Pons (tissue), 1 donor: Measurements from ENCODE around the gene CDH12.
"Not testable (repeated sequence)": the region's sequence is repeated elsewhere in the genome, so short reads cannot be mapped to it uniquely, and the experiment has no call there.

Experiments used
- DNase-seq: peaks from one replicate; pipeline ENCODE4 v3.0.0-alpha.2; 2016; ENCODE audit warnings: low spot score

CDH12 gene

DNA sequence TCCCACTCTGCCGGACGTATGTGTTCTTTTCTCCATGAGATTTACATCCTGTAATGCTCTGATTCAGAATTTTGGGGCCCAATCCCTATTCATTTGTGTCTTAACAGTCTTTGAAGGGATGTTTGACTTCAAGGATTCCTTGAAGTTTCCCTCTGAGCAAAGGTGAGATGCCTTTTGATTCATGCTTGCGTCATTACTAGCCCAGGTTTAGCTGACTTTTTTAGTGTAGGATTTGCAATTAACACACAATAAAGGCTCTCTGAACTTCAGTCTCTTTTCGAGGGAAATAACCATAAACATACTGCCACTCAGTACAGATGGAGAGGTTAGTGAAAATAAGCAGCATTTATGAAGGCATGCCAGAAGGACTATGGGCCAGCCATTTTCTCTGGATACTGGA, 842.3 kb downstream of the CDH12 start:
- DNase-seq, result not testable (repeated sequence)

DNA sequence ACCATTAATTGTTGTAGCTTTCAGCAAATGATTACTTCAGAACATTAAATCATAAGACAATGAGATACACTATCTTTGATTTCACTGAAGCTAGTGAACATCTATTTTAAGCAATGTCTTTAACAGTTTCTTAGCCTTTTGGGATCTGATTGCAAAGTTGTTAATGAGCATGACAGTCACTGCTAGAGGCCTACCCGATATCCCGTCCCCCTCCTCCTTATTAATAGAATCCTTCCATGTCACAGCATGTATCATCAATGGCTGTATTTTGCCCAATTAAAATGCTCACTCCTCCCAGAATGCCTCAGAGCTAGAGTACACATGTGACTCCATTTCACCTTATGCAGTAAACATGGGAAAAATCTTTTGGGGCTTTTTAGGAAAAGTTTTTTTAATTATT, 852.0 kb downstream of the CDH12 start:
- DNase-seq, result not testable (repeated sequence)

- DNase-seq, result not testable (repeated sequence)
Observed at GRCh38 chr5:21985799-21986198, 867.3 kb downstream of the CDH12 start.

GRCh38 chr5:21951571-21951970, 901.6 kb downstream of the CDH12 start:
- not testable (repeated sequence) for DNase-seq

DNA sequence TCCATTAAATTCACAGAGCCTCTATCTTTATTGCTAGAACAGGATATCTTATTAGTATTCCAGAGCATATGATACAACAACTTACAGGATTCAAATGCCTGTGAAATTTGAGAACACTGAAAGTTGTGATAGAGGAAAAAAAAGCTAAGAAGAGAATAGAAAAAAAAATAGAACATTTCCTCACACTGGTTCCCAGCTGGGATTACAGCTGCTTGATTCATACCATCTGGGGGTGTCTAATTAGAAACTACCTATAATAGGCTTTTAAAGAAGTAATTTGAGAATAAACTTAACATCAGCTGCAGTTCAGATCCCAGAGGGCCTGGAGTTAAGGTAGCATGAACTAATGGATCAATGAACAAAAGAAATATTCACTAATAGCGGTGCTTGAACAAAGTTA, 922.0 kb downstream of the CDH12 start:
- DNase-seq, result no peak

GRCh38 chr5:21919414-21920022, 933.6 kb downstream of the CDH12 start:
- peak; percentile 74 for DNase-seq

DNA sequence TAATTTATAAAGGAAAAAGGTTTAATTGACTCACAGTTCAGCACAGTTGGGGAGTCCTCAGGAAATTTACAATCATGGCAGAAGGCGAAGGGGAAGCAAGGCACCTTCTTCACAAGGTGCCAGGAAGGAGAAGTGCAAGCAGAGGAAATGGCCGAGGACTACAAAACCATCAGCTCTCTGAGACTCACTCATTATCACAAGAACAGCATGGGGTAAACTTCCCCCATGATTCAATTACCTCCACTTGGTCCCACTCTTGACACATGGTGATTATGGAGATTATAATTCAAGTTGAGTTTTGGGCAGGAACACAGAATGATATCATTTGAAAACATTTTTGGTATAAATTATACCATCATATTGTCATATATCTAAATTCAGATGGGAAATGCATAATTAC, 934.7 kb downstream of the CDH12 start:
- DNase-seq, result no peak

GRCh38 chr5:21910731-21911130, 942.4 kb downstream of the CDH12 start:
- DNase-seq, result no peak

- no peak for DNase-seq
Observed at GRCh38 chr5:21895766-21896350, 957.3 kb downstream of the CDH12 start.

DNA sequence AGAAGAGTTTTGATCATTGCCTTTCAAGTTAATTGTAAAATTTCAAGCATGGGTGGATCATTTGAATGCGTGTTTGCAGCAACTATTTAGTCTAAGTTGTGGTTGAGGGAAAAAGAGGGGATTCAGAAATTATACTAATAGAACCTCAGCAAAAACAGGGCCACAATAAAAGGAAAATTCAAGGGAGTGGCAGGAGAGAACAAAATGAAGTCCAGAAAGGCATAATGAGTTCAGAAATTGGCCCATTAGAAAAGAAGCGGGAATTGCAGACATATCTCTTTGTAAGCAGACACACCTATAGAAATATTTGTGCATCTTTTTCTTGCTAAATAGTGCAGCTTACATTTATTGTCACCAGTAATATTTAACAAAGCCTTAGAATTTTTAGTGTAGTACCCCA, 960.0 kb downstream of the CDH12 start:
- DNase-seq, result no peak

DNA sequence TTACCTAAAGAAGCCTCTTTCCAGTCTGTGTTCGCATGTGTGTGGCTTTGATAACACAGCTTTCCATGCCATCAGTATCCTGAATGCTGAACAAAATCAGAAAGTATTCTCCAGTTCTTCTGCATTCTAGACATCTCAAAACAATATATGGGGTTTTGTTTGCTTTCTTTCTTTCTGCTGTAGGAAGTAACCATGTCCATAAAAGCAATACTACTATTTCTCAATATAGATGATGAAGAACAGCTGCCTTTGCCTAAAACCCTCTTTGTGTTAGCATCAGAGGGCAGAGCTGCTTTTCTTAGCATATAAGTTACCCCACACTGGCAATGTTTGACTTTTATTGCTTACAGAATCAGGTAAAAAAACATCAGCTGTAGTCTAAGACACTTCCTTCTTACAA, 963.6 kb downstream of the CDH12 start:
- DNase-seq, result no peak

GRCh38 chr5:21882074-21882745, 970.9 kb downstream of the CDH12 start:
- DNase-seq, result no peak

DNA sequence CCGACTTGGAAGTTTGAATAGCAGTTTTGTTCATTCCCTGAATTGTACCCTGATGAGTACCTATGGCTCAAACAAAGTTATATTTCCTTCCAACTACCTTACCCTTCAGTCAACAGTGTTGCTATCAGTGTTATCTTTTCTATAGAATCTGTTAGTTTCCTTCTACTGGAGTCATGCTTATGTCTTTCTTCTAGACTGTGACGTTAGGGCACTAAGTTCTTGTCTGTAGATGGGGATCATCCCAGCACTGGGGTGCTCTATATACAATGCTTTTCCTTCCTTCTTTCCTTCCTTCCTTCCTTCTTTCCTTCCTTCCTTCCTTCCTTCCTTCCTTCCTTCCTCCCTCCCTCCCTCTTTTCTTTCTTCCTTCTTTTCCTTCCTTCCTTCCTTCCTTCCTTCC, 973.0 kb downstream of the CDH12 start:
- DNase-seq, result no peak

- DNase-seq, result no peak
Observed at GRCh38 chr5:21862986-21863385, 990.2 kb downstream of the CDH12 start.

DNA sequence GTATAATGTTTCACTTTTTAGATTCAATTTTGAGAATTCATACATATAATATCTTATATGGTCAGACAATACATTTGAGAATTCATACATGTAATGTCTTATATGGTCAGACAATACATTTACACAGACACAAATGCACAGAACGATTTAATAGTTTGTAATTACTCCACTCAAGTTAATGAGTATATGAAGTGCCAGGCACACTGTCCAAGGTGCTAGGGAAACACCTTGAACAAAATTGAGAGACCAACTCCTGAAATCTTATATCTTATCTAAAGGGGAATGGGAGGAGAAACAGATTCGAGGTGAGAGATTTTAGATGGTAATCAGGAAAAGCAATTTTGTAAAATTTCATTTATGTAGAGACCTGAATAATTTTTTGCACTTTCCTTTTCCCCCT, 994.7 kb downstream of the CDH12 start:
- no peak for DNase-seq

DNA sequence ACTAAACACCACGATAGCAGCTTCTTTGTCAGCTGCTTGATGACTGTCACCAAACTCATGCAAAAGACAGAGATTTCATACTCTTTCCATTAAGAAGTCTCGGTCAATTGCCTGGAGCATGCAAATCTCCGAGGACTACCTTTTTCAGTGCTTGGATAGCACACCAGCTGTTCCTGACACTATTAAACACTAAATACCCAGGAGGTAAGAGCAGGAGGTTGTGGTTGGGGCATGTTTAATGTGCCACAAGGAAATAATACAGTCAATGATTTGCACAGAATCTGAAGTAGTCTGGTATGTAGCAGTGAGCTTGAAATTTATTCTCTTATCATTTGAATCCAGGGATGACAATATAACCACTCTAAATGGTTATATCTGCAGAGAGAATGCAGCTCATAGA, 996.2 kb downstream of the CDH12 start:
- DNase-seq, result no peak

DNA sequence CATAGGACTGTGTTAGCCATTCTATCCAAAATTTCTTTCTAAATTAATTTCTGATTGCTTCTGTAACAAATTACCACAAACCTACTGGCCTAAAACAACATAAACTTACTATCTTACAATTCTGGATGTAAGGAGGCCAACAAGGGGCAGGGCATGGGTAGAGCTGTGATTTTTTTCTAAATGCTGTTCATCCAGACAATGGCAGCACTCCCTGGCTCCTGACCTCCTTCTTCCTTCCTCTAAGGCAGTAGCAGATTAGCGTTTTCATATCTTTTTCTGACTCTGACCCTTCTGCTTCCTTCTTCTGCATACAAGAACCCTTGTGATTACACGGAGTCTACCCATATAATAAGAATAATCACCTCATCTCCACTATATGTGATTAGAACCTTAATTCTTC, 1005.8 kb downstream of the CDH12 start:
- DNase-seq, result no peak

GRCh38 chr5:21844960-21845359, 1008.2 kb downstream of the CDH12 start:
- no peak for DNase-seq

DNA sequence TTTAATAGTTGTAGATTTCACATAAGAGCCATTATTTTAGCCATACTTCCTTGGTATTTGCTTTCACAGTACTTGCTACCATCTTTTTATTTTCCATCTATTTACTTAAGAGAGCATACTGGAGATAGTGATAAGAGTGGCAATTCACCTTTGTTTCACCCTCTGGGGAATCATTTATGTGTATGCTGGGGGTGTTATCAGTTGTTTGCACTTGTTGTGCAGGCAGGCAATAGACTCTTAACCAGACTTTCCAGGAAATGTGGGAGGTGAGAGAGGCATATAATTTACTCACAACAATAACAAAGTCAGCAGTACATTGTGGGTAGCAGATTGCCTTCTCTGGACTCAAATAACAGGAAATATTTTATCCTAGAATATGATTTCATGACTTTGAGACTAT, 1018.3 kb downstream of the CDH12 start:
- no peak for DNase-seq

DNA sequence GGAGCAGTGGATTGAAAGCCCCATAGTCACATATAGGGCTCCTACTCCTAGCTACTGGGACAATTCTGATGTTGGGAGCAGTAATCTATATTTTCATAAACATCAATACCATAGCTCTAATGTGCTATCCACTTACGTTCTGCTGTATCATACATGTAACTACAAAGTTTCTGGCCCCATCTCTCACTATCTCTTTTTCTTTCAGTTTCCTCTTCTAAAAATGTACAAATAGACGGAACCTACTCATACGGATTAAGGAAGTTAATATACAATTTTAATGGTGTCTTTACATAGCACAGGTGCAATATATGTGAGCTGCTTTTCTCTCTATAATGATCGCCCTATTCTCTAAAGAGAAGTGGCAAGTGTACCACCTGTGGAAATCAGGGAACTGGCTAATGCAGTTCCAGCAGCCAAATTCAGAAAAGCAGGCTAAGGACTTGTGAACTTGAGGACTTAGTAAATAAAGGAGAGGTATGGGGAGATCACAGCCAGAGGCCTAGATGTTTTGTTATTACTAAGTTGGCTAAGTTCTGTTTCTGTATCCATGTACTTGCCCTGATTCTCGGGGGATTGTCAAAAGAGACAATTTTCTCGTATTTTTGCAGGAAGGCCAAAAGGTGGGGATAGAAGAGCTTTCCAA, 1021.9 kb downstream of the CDH12 start:
- no peak for DNase-seq

DNA sequence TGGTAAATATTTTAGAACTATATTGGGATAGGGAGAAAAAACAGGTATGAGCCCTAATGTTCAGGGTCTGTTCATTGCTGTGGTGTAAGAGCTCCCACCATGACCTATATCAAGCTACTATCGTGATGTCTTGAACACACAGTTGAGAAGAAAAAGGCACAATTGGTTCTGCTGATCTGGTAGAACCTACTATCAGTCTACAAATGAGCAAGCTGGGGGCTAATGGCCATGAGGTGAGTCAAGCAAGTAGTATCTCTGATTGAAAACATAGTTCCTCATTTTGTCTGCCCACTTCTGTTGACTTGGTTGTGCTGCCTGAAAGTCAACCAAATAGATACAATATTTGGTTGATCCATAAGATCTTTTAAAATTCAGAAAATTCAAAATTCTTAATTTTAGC, 1026.3 kb downstream of the CDH12 start:
- no peak for DNase-seq

- DNase-seq, result no peak
Observed at GRCh38 chr5:21823588-21823987, 1029.6 kb downstream of the CDH12 start.

DNA sequence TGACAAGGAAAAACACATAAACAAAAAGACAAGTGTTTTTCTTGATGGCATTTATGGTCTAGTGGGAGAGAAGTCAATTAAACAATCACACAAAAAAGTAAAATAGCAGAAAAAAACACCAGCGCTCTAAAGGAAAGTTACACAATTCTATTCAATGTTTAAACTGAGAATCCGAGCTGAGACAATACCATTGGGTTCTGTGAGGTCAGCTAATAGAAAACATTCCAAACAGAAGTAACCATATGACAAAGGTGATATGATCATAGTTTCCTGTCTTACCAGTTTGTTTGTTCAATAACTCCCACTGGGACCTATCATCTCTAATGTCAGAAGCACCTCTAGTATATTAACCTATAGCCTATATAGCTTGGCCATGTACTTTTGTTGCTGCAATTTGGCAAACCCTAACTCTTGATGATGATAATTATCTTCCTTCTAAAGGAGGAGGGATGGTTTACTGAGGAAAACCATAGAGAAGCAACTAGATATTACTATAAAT, 1030.0 kb downstream of the CDH12 start:
- DNase-seq, result no peak
